NCI-H2107 treated with DMSO at 0.1 percent for 48 hours (cell line): ENCODE results near the gene HSD17B2.
"Not testable (repeated sequence)": the region's sequence is repeated elsewhere in the genome, so short reads cannot be mapped to it uniquely, and the experiment has no call there.

Experiments used
- DNase-seq: peaks from one replicate; lab custom pipeline; 2025; ENCODE audit not compliant: unreplicated experiment; lab: John Stamatoyannopoulos, UW

Gene HSD17B2

DNA sequence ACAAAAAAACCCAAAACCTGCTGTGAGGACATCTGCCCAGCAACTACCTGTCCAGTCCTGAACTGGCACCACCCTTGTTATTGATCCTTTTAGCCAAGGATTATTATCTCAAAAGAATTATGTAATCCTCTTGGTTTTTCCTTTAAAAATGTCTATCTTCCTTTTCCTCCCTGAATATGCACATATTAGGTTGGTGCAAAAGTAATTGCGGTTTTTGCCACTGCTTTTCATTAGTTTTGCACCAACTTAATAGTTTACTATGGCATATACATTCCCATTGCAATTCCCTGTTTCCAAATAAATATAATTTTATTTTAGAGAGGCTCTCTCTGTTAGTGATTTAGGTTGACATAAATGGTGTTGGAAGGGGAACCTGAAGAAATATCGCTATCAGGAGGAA is 83.7 kb downstream of the HSD17B2 start:
- DNase-seq = no peak

DNA sequence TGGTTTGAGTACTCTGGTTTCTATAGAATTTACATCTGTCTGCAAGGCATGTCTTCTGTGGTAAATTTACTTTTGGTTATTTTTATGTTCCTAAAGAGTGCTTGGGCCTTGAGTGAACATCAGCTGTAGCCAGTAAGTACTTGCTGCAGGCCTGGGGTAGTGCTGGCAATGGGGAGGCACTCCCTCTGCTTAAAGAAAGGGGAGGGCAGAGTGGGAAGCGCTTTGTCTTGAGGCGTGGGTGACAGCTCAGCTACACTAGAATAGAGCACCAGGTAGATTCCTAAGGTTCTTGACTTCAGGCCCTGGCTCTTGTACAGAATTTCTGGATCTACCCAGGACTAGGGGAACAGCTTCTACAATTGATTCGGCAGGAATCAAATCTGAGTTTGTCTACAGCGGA is 84.4 kb downstream of the HSD17B2 start:
- no peak for DNase-seq

DNA sequence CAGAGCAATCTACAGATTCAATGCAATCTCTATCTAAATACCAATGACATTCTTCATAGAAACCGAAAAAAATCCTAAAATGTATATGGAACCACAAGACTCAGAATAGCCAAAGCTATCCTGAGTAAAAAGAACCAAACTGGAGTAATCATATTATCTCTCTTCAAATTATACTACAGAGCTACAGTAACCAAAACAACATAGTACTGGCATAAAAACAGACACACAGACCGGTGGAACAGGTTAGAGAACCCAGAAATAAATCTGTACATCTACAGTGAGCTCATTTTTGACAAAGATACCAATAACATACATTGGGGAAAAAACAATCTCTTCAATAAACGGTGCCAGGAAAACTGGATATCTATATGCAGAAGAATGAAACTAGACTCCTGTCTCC is 89.6 kb downstream of the HSD17B2 start:
- no peak for DNase-seq

DNA sequence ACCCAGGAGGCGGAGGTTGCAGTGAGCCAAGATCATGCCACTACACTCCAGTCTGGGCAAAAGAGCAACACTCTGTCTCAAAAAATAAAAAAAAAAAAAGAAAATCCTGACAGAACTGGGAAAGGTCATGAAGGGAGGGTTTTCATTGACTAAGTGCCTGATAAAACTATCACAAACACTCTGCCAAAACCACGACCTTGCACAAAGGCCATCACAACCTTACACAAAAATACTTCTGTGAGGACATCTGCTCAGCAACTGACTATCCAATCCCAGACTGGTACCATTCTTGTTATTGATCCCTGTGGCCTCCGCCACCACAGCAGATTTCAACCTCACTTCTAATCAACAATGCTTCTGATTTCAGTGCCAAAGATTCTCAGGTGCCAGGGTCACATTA is 94.8 kb downstream of the HSD17B2 start:
- no peak for DNase-seq

DNA sequence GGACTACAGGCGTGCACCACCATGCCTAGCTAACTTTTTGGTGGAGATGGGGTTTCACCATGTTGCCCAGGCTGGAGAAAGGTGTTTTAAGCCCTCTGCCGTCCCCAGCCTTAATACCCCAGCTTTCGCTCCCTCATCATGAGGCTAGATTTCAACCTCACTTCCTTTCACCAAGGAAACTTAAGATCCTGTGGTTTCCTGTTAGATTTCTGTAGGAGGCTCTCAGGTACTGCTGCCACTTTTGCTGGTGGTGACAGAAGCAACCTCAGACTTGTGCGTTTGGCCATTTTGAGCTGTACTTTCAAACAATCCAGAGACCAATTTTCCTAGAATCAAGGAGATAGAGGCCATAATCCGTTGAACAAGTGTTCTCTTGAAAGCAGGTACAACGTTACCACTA is 98.7 kb downstream of the HSD17B2 start:
- DNase-seq = no peak

DNA sequence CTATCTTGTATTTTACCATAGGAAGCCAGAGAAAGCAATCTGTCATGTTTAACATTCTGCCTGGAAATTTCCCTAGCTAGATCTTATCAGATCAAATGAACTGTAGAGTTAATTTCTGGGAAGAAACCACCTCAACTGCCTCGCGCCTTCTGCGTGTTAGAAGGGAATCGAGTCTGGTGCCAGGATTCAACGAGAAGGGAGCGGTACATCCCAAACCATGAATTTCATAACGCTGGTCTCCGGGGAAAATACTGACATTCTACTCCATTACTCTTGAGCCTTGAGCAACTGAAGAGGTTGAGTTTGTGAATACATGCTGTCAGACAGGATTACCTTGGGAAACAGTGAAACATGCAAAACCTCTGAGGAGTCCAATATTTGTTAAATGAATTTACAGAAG is 99.8 kb downstream of the HSD17B2 start:
- no peak for DNase-seq

DNA sequence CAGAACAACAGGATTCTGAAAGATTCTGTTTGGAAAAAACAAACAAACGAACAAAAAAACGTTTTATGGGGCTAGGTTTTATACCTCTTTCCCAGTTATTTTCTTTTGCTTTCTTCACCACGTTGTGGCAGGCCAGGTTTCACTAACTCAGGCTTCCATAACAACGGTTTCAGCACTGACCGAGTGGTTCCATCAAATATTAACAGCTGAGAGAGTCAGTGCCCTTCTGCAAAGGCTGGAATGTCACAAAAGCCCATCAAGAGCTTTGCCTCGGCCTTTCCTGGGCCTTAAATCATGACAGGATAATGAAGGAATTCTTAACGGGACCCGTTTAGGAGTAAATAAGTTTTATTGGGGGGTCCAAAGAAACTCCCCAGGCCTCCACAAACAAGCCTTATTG is 100.8 kb downstream of the HSD17B2 start:
- no peak for DNase-seq

DNA sequence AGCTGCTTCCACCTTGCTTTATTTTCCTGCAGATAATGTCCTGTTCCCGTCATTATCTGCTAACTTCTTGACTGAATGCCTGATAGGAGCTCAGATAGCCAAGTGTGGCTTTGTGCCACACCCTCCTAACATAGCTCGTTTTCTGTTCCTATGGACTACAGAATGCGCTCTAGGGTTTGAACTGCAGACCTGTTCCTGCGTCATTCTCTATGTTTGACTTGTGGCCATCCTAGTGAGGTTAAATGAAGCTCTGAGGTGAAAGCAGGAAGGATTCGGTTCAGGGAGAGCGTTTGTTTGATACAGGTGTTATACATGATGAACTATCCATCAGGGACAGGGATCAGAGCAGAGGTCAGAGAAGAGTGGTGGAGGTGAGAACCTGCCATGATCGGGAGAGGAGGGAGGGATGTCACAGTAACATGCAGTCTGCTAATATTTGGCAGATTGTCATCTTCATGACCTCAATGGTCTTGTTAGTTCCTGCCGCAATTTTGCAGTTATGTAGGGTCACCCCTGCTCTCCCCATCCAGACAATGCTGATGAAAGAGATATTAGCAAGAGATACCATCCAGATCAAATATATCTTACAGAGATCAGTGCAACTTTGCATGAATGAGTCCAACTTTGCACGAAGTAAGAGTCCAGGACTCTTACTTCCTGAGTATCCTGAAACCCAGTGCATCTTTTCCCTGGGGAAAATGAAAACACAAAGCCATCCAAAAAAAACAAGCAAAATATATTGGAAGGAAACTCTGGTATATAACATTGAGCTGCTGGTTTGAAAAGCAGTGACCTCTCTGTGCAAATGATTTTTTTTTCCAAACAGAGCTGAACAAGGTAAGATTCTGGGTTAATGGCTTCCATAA is 102.1 kb downstream of the HSD17B2 start:
- DNase-seq = no peak

DNA sequence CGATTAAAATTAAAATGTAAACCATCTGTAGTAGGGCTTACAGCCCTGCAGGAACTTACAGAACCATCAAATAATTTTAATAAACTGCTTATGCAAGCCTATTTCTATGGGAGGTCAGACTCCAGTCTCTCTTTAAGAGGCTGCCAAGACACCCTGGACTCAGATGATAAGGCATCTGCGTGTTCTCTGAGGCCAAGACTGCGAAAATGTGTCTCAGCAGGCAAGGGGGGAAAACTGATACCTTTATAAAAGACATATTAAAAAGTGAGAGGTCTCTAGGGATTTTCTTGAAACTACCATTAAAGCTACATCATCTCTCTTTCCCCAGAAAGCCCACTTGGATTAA is 102.7 kb downstream of the HSD17B2 start:
- DNase-seq = no peak

DNA sequence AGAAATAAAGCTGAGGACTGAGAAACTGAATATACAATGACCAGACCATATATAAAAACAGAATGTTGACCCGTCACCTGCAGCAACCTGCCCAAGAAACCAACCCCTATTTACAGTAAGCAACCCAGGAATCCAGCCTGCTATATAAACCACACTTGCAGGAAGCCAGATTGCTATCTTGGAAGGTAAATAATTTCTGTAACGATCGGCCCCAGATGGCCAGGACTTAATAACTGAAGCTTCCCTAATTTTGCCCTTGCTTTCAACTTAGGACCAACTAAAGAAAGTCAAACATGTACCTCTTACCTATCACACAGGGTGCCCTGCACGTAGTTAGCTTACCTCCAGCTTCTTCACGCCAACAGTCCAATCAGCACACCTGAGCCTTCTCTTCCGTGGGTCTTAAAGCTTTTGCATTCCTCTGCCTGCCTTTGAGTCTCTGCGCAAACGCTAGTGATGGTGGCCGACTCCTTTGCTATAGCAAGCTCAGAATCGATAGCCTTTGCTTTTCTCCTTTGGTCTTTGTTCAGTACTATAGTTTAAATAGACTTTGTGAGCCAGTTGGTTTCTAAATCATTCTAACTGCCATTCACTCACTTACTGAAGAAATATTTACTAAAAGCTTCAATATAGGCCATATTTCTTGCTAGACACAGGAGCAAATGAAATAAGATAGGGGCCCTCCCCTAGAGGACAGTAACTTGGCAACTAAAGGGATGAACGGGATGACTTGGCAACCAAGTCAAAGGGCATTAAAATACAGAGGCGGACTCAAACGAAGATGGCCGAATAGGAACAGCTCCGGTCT is 103.6 kb downstream of the HSD17B2 start:
- DNase-seq = no peak

DNA sequence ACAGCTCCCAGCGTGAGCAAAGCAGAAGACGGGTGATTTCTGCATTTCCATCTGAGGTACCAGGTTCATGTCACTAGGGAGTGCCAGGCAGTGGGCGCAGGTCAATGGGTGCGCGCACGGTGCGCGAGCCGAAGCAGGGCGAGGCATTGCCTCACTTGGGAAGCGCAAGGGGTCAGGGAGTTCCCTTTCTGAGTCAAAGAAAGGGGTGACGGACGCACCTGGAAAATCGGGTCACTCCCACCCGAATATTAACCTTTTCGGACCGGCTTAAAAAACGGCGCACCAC is 104.2 kb downstream of the HSD17B2 start:
- DNase-seq = not testable (repeated sequence)

DNA sequence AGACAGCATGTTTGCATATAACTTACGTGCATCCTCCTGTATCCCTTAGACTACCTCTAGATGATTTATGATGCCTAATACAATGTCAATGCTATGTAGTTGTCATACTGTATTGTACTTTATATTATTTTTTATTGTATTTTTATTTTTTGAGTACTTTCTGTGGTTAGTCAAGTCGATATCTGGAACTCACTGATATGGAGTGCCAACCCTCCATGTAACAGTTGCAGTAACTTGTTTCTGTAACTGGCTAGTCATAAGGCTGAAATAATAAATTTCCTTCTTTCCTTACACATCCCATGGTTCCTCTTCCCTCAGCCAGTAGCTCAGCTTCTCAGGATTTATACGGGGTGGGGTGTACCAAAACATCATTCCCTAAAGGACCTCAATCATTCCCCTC is 111.5 kb downstream of the HSD17B2 start:
- no peak for DNase-seq

DNA sequence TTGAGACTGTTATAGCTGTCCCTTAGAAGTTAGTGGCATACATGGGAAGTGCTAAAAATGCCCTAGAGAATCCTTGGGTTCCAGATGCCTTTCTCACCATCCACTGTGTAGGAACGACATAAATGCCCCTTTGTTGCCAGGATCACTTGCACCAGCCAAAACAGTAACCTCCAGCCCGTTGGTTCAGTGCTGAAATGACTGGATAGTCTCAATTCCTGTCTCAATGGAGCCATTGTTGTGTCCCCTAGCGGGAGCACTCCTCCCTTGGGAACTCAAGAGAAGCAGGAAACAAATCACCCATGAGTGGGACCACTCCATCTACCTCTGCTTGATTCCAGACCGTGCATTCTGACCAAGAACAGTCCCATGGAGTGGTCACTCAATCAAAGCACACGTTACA is 111.9 kb downstream of the HSD17B2 start:
- no peak for DNase-seq

DNA sequence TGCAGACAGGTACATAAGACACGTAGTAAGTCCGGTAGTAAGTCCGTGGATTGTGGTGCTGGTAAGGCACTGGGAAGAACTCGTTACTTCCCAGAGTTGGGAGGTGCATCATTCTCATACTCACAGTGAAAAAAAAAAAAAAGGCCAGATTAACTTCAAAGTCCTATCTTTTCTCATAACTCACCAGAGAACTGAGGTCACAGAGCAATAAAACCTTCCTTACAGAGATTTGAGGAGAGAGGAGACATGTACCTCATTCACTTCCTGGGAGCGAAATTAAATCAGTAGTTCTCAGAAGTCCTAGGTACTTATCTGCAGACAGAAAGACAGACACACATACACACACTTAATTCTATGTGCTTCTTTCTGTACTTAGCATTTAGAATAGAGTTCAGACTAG is 112.5 kb downstream of the HSD17B2 start:
- no peak for DNase-seq
